ENCODE results near the gene KLHL29. TPM values are rescaled to one million over a fixed set of nuclear protein-coding genes. Genes with fewer than 3 reads are reported as not detected.

Gene KLHL29
- total and polyA plus RNA-seq, 2 of the 13 experiments (the other 11 are each of a cell fraction or from before 2014, with no cell fraction given) = 0.01 TPM; not detected in 1

GRCh38 chr2:23673830-23674679, 289.1 kb downstream of the KLHL29 start (continued):
- TF ChIP-seq, protein P1, sequence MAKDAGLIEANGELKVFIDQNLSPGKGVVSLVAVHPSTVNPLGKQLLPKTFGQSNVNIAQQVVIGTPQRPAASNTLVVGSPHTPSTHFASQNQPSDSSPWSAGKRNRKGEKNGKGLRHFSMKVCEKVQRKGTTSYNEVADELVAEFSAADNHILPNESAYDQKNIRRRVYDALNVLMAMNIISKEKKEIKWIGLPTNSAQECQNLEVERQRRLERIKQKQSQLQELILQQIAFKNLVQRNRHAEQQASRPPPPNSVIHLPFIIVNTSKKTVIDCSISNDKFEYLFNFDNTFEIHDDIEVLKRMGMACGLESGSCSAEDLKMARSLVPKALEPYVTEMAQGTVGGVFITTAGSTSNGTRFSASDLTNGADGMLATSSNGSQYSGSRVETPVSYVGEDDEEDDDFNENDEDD (CRISPR knock-in tag; IDR thresholded peaks at IDR 0.05; ENCODE audit: borderline replicate concordance) = no peak
- TF ChIP-seq PTBP1 (IDR thresholded peaks at IDR 0.05; ENCODE audit: low read depth, low read length, poor library complexity, severe bottlenecking) = no peak
- TF ChIP-seq HOXA5 (CRISPR knock-in tag; IDR thresholded peaks at IDR 0.05) = peak; percentile 77; the same call in 1 of the 2 replicates
- TF ChIP-seq, protein P2, sequence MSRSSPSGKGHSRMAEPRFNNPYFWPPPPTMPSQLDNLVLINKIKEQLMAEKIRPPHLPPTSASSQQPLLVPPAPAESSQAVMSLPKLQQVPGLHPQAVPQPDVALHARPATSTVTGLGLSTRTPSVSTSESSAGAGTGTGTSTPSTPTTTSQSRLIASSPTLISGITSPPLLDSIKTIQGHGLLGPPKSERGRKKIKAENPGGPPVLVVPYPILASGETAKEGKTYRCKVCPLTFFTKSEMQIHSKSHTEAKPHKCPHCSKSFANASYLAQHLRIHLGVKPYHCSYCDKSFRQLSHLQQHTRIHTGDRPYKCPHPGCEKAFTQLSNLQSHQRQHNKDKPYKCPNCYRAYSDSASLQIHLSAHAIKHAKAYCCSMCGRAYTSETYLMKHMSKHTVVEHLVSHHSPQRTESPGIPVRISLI (CRISPR knock-in tag; IDR thresholded peaks at IDR 0.05; ENCODE audit: borderline replicate concordance) = no peak
- peak; percentile 62; the same call in 1 of the 2 replicates for TF ChIP-seq ZBTB20 (CRISPR knock-in tag; IDR thresholded peaks at IDR 0.05; ENCODE audit: borderline replicate concordance, low read depth)
- peak; percentile 74 for TF ChIP-seq RARA (CRISPR knock-in tag; IDR thresholded peaks at IDR 0.05)
- no peak for TF ChIP-seq FOXA1 (IDR thresholded peaks at IDR 0.05)
- TF ChIP-seq FOXA1 (CRISPR knock-in tag; IDR thresholded peaks at IDR 0.05) = no peak
- no peak for TF ChIP-seq ZNF713 (CRISPR knock-in tag; IDR thresholded peaks at IDR 0.05)
- no peak for TF ChIP-seq RFX5 (IDR thresholded peaks at IDR 0.05; ENCODE audit: low read depth, low read length)
- TF ChIP-seq TBX2 (CRISPR knock-in tag; IDR thresholded peaks at IDR 0.05; ENCODE audit: borderline replicate concordance) = peak; percentile 42; the same call in 1 of the 2 replicates
- TF ChIP-seq ZNF557 (CRISPR knock-in tag; IDR thresholded peaks at IDR 0.05) = 0 out of 2 replicates have a peak, but pooled peaks have one; percentile 75
- TF ChIP-seq ZBTB37 (CRISPR knock-in tag; IDR thresholded peaks at IDR 0.05) = no peak
- TF ChIP-seq, protein P3, sequence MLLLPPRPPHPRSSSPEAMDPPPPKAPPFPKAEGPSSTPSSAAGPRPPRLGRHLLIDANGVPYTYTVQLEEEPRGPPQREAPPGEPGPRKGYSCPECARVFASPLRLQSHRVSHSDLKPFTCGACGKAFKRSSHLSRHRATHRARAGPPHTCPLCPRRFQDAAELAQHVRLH (CRISPR knock-in tag; IDR thresholded peaks at IDR 0.05; ENCODE audit: borderline replicate concordance, low read depth) = peak; percentile 50; the same call in 1 of the 2 replicates
- TF ChIP-seq ZNF83 (CRISPR knock-in tag; IDR thresholded peaks at IDR 0.05; ENCODE audit: borderline replicate concordance) = no peak
- no peak for TF ChIP-seq NR3C1 (CRISPR knock-in tag; IDR thresholded peaks at IDR 0.05)
- no peak for TF ChIP-seq ATF1 (CRISPR knock-in tag; IDR thresholded peaks at IDR 0.05)
- no peak for TF ChIP-seq ZNF660 (CRISPR knock-in tag; IDR thresholded peaks at IDR 0.05; ENCODE audit: borderline replicate concordance, low read depth)
- no peak for TF ChIP-seq ZNF496 (CRISPR knock-in tag; IDR thresholded peaks at IDR 0.05; ENCODE audit: insufficient replicate concordance)
- TF ChIP-seq, protein P4, sequence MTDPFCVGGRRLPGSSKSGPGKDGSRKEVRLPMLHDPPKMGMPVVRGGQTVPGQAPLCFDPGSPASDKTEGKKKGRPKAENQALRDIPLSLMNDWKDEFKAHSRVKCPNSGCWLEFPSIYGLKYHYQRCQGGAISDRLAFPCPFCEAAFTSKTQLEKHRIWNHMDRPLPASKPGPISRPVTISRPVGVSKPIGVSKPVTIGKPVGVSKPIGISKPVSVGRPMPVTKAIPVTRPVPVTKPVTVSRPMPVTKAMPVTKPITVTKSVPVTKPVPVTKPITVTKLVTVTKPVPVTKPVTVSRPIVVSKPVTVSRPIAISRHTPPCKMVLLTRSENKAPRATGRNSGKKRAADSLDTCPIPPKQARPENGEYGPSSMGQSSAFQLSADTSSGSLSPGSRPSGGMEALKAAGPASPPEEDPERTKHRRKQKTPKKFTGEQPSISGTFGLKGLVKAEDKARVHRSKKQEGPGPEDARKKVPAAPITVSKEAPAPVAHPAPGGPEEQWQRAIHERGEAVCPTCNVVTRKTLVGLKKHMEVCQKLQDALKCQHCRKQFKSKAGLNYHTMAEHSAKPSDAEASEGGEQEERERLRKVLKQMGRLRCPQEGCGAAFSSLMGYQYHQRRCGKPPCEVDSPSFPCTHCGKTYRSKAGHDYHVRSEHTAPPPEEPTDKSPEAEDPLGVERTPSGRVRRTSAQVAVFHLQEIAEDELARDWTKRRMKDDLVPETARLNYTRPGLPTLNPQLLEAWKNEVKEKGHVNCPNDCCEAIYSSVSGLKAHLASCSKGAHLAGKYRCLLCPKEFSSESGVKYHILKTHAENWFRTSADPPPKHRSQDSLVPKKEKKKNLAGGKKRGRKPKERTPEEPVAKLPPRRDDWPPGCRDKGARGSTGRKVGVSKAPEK (CRISPR knock-in tag; IDR thresholded peaks at IDR 0.05; ENCODE audit: borderline replicate concordance) = no peak
- peak; percentile 26; the same call in 1 of the 2 replicates for TF ChIP-seq THAP11 (CRISPR knock-in tag; IDR thresholded peaks at IDR 0.05)
- TF ChIP-seq NRL (CRISPR knock-in tag; IDR thresholded peaks at IDR 0.05; ENCODE audit: borderline replicate concordance) = no peak

Measured in HepG2 (cell line).